Activated CD4-positive, alpha-beta T cell treated with anti-CD3 and anti-CD28 coated beads, Interleukin-2, amount 10 ng/mL, durations not matched to agents 24 days and 14 days (primary cell): Measurements from ENCODE around the gene LIM2. TPM values are rescaled to one million over a fixed set of nuclear protein-coding genes. Genes with fewer than 3 reads are reported as not detected.
A peak's percentile ranks its signal among the peaks of the same experiment; 100 is the strongest.

ENCODE experiments used
- DNase-seq: peaks from one replicate; pipeline ENCODE4 v3.0.0; 2022
- H3K27ac Mint-ChIP-seq: one replicate; pipeline ENCODE4 v1.8.0; 2022; ENCODE audit warnings: mild to moderate bottlenecking, mixed read lengths
- H3K27me3 Mint-ChIP-seq: one replicate; pipeline ENCODE4 v1.8.0; 2022; ENCODE audit warnings: mixed read lengths
- H3K36me3 Mint-ChIP-seq: one replicate; pipeline ENCODE4 v1.8.0; 2022; ENCODE audit warnings: low read depth, mild to moderate bottlenecking, mixed read lengths
- H3K4me1 Mint-ChIP-seq: one replicate; pipeline ENCODE4 v1.8.0; 2021; ENCODE audit warnings: mixed read lengths
- H3K4me3 Mint-ChIP-seq: one replicate; pipeline ENCODE4 v1.8.0; 2022; ENCODE audit warnings: mild to moderate bottlenecking, moderate library complexity, mixed read lengths
- H3K9me3 Mint-ChIP-seq: one replicate; pipeline ENCODE4 v1.8.0; 2021; ENCODE audit warnings: mixed read lengths
- intact Hi-C: fragments of 100-400 bp; cut with micrococcal nuclease; formaldehyde crosslinking; loops from one replicate; pipeline ENCODE4 v1.15.1; 2023
- total RNA-seq: library from RNA; stranded (reverse); gene quantifications from 2 replicates; pipeline ENCODE4 v1.2.3, GENCODE V29; 2022

The LIM2 gene
- total RNA-seq, 1 donor from 2014 or later = not detected

GRCh38 chr19:51366389-51367254 lies 21.2 kb downstream of the LIM2 start:
- H3K4me3 Mint-ChIP-seq = peak overlapping the region; percentile 98
- no peaks in the 10 kb centered on the region for H3K9me3 Mint-ChIP-seq
- peaks cover 56% of the 10 kb centered on the region for H3K4me1 Mint-ChIP-seq
- intact Hi-C loops = loop anchor here (1.0 to 5.0 kb wide), 4 partner anchors 9 to 259 kb away; partner anchors contain the start of gene CTU1
- no peaks in the 10 kb centered on the region for H3K27me3 Mint-ChIP-seq
- peak overlapping the region; percentile 98 for H3K27ac Mint-ChIP-seq
- peaks cover 63% of the 10 kb centered on the region for H3K36me3 Mint-ChIP-seq
- DNase-seq = peak; percentile 98

GRCh38 chr19:51365965-51366388 lies 21.8 kb downstream of the LIM2 start, which contains the start of gene ETFB:
ETFB (minus strand) TSS chr19:51366388; CDS start chr19:51366326, 62 bp downstream.
- Mint-ChIP-seq H3K4me1 (peaks cover 50% of the 10 kb centered on the region), H3K27ac (peak within 1 kb of the TSS; percentile 98), H3K9me3 (no peaks in the 10 kb centered on the region), H3K4me3 (peak within 1 kb of the TSS; percentile 98), H3K36me3 (peaks cover 56% of the 10 kb centered on the region), H3K27me3 (no peaks in the 10 kb centered on the region)
- intact Hi-C loops = loop anchor here (1.0 to 5.0 kb wide), 2 partner anchors 259 to 337 kb away; partner anchors contain the start of gene CTU1
- no peak for DNase-seq

- intact Hi-C loops = loop anchor here (1.0 to 5.0 kb wide), 2 partner anchors 258 to 338 kb away; partner anchors contain the start of gene CTU1
- H3K4me3 Mint-ChIP-seq = peak overlapping the region; percentile 98
- H3K4me1 Mint-ChIP-seq = peaks cover 45% of the 10 kb centered on the region
- no peaks in the 10 kb centered on the region for H3K27me3 Mint-ChIP-seq
- no peaks in the 10 kb centered on the region for H3K9me3 Mint-ChIP-seq
- peaks cover 51% of the 10 kb centered on the region for H3K36me3 Mint-ChIP-seq
- H3K27ac Mint-ChIP-seq = peak overlapping the region; percentile 98
- DNase-seq = peak; percentile 75
These were observed 22.4 kb downstream of the LIM2 start for GRCh38 chr19:51365211-51365964.

DNA sequence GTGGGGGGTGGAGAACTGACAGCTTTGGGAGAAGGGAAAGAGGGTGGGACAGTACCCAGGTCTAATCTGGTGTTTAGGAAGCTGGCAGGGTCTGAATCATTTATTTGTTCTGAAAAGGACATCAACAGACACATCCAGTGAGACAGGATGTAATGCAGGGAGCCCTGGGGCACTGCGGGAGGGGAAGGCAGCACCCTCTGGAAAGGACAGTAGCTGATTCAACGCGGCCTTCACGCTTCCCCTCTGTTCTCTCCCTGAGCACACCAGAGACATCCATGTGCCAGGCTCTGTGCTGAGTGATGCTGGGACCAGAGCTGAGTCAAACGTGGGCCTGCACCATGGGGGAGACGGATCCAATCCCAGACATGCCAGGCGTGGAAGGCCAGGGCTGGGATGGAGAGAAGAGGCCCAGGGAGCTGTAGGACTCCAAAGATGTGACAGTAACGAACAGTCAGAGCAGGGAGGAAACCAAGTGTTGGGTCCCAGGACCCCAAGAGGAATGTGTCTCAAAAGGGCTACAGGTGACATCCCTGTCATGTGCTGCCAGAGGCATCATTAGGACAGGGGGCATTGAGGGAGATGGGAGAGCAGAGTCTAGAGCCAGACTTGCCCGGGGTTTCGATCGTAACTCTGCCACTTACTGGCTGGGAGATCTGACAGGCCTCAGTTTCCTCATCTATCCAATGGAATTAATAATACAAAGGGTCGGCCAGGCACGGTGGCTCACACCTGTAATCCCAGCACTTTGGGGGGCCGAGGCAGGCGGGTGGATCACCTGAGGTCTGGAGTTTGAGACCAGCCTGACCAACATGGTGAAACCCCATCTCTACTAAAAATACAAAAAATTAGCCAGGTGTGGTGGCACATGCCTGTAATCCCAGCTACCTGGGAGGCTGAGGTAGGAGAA lies 23.3 kb downstream of the LIM2 start:
- DNase-seq = no peak
- peaks cover 45% of the 10 kb centered on the region for H3K4me1 Mint-ChIP-seq
- H3K4me3 Mint-ChIP-seq = peak overlapping the region; percentile 82
- H3K36me3 Mint-ChIP-seq = peaks cover 47% of the 10 kb centered on the region
- intact Hi-C loops = loop anchor here (1.0 to 5.0 kb wide), 2 partner anchors 257 to 339 kb away; partner anchors contain the start of gene CTU1
- H3K27ac Mint-ChIP-seq = peak overlapping the region; percentile 98
- H3K9me3 Mint-ChIP-seq = no peaks in the 10 kb centered on the region
- H3K27me3 Mint-ChIP-seq = no peaks in the 10 kb centered on the region

DNA sequence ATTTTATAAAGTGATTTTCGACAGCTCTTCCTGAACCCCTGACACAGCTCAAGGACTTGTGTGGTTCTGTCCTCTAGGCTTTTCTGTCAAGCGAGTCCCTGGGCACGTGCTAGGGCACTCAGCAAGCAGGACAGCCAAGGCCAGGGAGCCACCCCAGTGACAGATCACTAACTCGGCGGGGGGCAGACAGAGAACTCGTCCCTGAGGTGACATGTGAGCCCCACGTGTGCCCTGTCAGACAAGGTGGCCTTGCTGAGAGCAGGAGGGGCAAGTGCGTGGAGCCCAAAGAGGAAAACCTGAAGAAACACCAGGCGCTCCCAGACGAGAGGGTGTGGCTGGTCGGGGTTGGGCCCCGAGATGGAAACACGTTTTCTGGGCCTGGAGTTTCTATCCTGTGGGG lies 26.5 kb downstream of the LIM2 start:
- Mint-ChIP-seq H3K27ac (peak overlapping the region; percentile 37), H3K27me3 (no peaks in the 10 kb centered on the region), H3K9me3 (no peaks in the 10 kb centered on the region), H3K4me1 (peaks cover 44% of the 10 kb centered on the region), H3K36me3 (peaks cover 33% of the 10 kb centered on the region), H3K4me3 (no peak overlapping the region)
- intact Hi-C loops = no loop called here
- DNase-seq = no peak

GRCh38 chr19:51359294-51359693 lies 28.5 kb downstream of the LIM2 start:
- H3K27ac Mint-ChIP-seq = no peak overlapping the region
- no peak overlapping the region for H3K4me3 Mint-ChIP-seq
- intact Hi-C loops = no loop called here

GRCh38 chr19:51357952-51358351 lies 29.8 kb downstream of the LIM2 start:
- intact Hi-C loops = no loop called here
- H3K4me1 Mint-ChIP-seq = peaks cover 28% of the 10 kb centered on the region
- DNase-seq = no peak
- peaks cover 20% of the 10 kb centered on the region for H3K36me3 Mint-ChIP-seq
- H3K27me3 Mint-ChIP-seq = no peaks in the 10 kb centered on the region
- no peak overlapping the region for H3K4me3 Mint-ChIP-seq
- no peaks in the 10 kb centered on the region for H3K9me3 Mint-ChIP-seq
- H3K27ac Mint-ChIP-seq = peak overlapping the region; percentile 4

More at GRCh38 chr19:51359294-51359693, 28.5 kb downstream of the LIM2 start:
- DNase-seq = no peak
- H3K4me1 Mint-ChIP-seq = peaks cover 40% of the 10 kb centered on the region
- no peaks in the 10 kb centered on the region for H3K9me3 Mint-ChIP-seq
- H3K36me3 Mint-ChIP-seq = peaks cover 25% of the 10 kb centered on the region
- H3K27me3 Mint-ChIP-seq = no peaks in the 10 kb centered on the region

- H3K4me3 Mint-ChIP-seq = no peak overlapping the region
These were observed 31.5 kb downstream of the LIM2 start for GRCh38 chr19:51356159-51356801.

DNA sequence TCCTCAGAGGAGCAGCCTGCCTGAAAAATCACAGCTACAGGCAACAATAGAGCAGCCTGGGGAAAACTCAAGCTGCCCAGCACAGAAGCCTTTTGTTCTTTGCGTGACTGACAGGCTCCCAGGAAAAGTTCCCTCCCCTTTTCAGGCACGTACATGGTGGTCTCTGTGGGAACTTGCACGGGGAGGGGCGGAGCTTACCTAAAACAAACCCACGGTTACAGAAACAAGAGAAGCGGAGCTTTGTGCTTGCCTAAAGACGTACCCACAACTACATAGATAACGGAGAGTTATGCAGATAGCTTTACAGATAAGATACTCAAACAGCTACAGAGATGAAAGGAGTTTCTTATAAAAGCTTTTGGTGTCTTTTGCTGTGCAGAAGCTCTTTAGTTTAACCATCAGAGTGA lies 33.0 kb downstream of the LIM2 start:
- H3K27ac Mint-ChIP-seq = peak overlapping the region; percentile 79
- H3K36me3 Mint-ChIP-seq = peaks cover 32% of the 10 kb centered on the region
- H3K4me1 Mint-ChIP-seq = peaks cover 15% of the 10 kb centered on the region
- DNase-seq = peak; percentile 72
- H3K27me3 Mint-ChIP-seq = no peaks in the 10 kb centered on the region
- peak overlapping the region; percentile 54 for H3K4me3 Mint-ChIP-seq
- no peaks in the 10 kb centered on the region for H3K9me3 Mint-ChIP-seq
- intact Hi-C loops = no loop called here

More at GRCh38 chr19:51356159-51356801, 31.5 kb downstream of the LIM2 start:
- peaks cover 17% of the 10 kb centered on the region for H3K4me1 Mint-ChIP-seq
- no peaks in the 10 kb centered on the region for H3K27me3 Mint-ChIP-seq
- H3K27ac Mint-ChIP-seq = no peak overlapping the region
- no peaks in the 10 kb centered on the region for H3K9me3 Mint-ChIP-seq
- intact Hi-C loops = no loop called here
- H3K36me3 Mint-ChIP-seq = peaks cover 24% of the 10 kb centered on the region
- no peak for DNase-seq

- Mint-ChIP-seq H3K4me3 (no peak overlapping the region), H3K27ac (peak overlapping the region; percentile 60)
These were observed 33.6 kb downstream of the LIM2 start for GRCh38 chr19:51354103-51354741.

DNA sequence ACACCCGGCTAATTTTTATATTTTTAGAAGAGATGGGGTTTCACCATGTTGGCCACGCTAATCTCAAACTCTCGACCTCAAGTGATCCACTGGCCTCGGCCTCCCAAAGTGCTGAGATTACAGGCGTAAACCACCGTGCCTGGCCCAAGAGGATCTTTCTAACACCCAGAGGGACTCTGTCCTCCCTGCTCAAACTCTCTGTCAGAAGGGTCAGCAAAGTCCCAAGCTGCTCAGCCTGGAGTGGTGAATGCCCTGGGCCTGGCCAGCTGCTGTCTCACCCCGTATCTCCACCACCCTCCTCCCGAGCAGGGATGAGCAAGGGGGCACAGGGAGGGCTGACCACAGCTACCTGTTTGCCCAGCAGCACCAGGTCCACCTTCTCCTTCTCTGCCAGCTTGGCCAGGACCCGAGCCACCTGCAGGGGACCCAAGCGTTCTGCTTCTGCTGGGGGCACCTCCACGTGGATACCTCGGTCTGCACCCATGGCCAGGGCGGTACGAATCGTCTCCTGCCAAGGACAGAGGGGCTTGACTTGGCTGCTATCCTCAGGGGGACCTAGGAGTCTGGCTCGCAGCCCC lies 34.9 kb downstream of the LIM2 start:
- Mint-ChIP-seq H3K4me3 (no peak overlapping the region), H3K27ac (no peak overlapping the region)

More at GRCh38 chr19:51354103-51354741, 33.6 kb downstream of the LIM2 start:
- intact Hi-C loops = no loop called here
- Mint-ChIP-seq H3K4me1 (peaks cover 10% of the 10 kb centered on the region), H3K9me3 (no peaks in the 10 kb centered on the region), H3K36me3 (peaks cover 32% of the 10 kb centered on the region), H3K27me3 (no peaks in the 10 kb centered on the region)
- no peak for DNase-seq

More for the DNA sequence above, 34.9 kb downstream of the LIM2 start:
- Mint-ChIP-seq H3K36me3 (peaks cover 34% of the 10 kb centered on the region), H3K4me1 (peaks cover 9% of the 10 kb centered on the region), H3K27me3 (no peaks in the 10 kb centered on the region), H3K9me3 (no peaks in the 10 kb centered on the region)
- intact Hi-C loops = no loop called here
- DNase-seq = no peak
